ENCODE results near the gene COX20.

DNA sequence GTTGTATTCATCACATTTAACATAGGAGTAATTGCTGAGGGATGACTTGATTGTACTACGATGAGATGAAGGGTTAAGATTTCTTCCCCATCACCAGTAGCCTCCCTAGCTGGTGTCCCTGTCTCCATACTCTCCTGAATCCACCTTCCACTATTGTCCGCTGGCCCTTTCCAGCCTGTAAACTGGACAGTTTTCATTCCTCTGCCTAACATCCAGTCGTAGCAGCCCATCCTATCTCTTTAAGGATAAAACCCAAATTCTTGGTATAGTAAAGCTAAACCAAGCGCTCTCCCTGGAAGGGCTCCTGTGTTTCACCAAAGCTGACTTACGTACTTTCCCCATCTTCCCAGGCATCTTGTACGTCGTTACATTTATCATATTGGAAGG, 670 bp downstream of the COX20 start:
- TF ChIP-seq, protein P1, sequence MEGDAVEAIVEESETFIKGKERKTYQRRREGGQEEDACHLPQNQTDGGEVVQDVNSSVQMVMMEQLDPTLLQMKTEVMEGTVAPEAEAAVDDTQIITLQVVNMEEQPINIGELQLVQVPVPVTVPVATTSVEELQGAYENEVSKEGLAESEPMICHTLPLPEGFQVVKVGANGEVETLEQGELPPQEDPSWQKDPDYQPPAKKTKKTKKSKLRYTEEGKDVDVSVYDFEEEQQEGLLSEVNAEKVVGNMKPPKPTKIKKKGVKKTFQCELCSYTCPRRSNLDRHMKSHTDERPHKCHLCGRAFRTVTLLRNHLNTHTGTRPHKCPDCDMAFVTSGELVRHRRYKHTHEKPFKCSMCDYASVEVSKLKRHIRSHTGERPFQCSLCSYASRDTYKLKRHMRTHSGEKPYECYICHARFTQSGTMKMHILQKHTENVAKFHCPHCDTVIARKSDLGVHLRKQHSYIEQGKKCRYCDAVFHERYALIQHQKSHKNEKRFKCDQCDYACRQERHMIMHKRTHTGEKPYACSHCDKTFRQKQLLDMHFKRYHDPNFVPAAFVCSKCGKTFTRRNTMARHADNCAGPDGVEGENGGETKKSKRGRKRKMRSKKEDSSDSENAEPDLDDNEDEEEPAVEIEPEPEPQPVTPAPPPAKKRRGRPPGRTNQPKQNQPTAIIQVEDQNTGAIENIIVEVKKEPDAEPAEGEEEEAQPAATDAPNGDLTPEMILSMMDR (conservative IDR thresholded peaks at IDR 0.05 in 1 of 2, IDR thresholded peaks at IDR 0.05 in 1 of 2; ENCODE audit: extremely low read depth in 1 of 2, insufficient read depth in 1 of 2, low read depth in 1 of 2, low read length in 2 of 2) = no peak
- no peak for TF ChIP-seq EZH2 (IDR thresholded peaks at IDR 0.05; ENCODE audit: borderline replicate concordance, low read length)
